T-helper 2 cell treated with Interferon-gamma antibody and Interleukin-4, amounts not matched to agents 5 μg/mL and 100 μg/mL, for 36 hours (primary cell): Measurements from ENCODE around the gene EFCAB8.
A peak's percentile ranks its signal among the peaks of the same experiment; 100 is the strongest.

Source experiments
- DNase-seq: peaks from one replicate; pipeline ENCODE4 v3.0.0; 2021; ENCODE audit warnings: low spot score
- H3K27ac Mint-ChIP-seq: one replicate; pipeline ENCODE4 v1.8.0; 2021; ENCODE audit warnings: mild to moderate bottlenecking, mixed read lengths
- H3K27me3 Mint-ChIP-seq: one replicate; pipeline ENCODE4 v1.8.0; 2021; ENCODE audit warnings: low read depth, mixed read lengths
- H3K36me3 Mint-ChIP-seq: one replicate; pipeline ENCODE4 v1.8.0; 2021; ENCODE audit warnings: low read depth, mixed read lengths
- H3K4me1 Mint-ChIP-seq: one replicate; pipeline ENCODE4 v1.8.0; 2021; ENCODE audit warnings: low read depth, mixed read lengths
- H3K4me3 Mint-ChIP-seq: one replicate; pipeline ENCODE4 v1.8.0; 2022; ENCODE audit warnings: mild to moderate bottlenecking, moderate library complexity, mixed read lengths
- H3K9me3 Mint-ChIP-seq: one replicate; pipeline ENCODE4 v1.8.0; 2021; ENCODE audit warnings: mixed read lengths

Gene EFCAB8

DNA sequence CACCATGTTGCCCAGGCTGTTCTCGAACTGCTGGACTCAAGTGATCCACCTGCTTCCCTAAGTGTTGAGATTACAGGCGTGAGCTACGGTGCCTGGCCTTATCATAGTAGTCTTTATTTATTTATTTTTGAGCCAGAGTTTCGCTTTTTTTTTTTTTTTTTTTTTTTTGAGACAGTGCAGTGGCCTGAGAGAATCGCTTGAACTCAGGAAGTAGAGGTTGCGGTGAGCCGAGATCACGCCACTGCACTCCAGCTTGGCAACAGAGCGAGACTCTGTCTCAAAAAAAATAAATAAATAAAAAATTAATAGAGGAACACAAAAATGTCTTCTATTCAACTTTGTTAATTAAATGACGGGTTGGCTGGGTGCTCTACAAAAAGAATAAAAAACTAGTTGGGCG, 26.1 kb upstream of the EFCAB8 start:
- Mint-ChIP-seq H3K27me3 (no peaks in the 10 kb centered on the region), H3K9me3 (no peaks in the 10 kb centered on the region), H3K27ac (peak overlapping the region; percentile 49), H3K4me3 (peak overlapping the region; percentile 61), H3K36me3 (peaks cover 66% of the 10 kb centered on the region), H3K4me1 (peaks cover 40% of the 10 kb centered on the region)
- DNase-seq: no peak

DNA sequence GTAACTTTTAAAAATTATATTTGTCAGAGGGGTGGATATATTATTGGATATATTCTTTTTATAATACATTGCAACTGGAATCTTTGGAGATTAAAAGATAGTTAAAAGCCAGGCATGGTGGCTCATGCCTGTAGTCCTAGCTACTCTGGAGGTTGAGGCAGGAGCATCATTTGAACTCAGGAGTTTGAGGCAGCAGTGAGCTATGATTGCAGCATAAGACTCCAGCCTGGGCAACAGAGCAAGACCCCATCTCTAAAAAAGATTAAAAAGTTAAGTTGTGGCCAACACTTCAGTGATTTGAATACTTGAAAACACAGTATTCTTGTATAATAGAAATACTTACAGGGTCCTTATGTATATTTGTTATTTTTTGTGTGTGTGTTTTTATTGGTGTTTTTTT, 23.8 kb upstream of the EFCAB8 start:
- no peaks in the 10 kb centered on the region for H3K9me3 Mint-ChIP-seq
- no peaks in the 10 kb centered on the region for H3K27me3 Mint-ChIP-seq
- no peak for DNase-seq
- H3K27ac Mint-ChIP-seq: no peak overlapping the region
- H3K36me3 Mint-ChIP-seq: peaks cover 64% of the 10 kb centered on the region
- peaks cover 34% of the 10 kb centered on the region for H3K4me1 Mint-ChIP-seq
- no peak overlapping the region for H3K4me3 Mint-ChIP-seq

DNA sequence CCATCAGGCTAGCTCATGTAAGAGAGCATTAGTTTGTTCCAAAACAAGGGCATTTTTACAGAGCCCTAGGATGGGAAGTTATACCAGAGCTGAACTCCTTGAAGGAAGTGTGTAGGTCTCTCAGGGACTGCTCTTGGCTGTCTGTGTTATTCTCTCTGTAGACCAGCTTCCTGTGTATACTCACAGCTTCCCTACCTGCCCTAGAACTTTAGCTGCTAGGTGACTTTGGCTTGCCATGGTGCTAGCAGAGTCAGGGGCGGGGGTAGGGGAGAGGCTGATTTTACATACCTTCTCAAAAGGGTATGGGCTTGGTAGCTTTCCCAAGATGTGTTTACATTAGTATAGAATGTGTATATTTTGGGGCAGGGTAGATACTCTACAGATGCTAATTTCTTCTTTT, 21.6 kb upstream of the EFCAB8 start:
- H3K9me3 Mint-ChIP-seq: no peaks in the 10 kb centered on the region
- DNase-seq: no peak
- H3K4me1 Mint-ChIP-seq: peaks cover 28% of the 10 kb centered on the region
- H3K27me3 Mint-ChIP-seq: no peaks in the 10 kb centered on the region
- no peak overlapping the region for H3K4me3 Mint-ChIP-seq
- no peak overlapping the region for H3K27ac Mint-ChIP-seq
- H3K36me3 Mint-ChIP-seq: peaks cover 64% of the 10 kb centered on the region

DNA sequence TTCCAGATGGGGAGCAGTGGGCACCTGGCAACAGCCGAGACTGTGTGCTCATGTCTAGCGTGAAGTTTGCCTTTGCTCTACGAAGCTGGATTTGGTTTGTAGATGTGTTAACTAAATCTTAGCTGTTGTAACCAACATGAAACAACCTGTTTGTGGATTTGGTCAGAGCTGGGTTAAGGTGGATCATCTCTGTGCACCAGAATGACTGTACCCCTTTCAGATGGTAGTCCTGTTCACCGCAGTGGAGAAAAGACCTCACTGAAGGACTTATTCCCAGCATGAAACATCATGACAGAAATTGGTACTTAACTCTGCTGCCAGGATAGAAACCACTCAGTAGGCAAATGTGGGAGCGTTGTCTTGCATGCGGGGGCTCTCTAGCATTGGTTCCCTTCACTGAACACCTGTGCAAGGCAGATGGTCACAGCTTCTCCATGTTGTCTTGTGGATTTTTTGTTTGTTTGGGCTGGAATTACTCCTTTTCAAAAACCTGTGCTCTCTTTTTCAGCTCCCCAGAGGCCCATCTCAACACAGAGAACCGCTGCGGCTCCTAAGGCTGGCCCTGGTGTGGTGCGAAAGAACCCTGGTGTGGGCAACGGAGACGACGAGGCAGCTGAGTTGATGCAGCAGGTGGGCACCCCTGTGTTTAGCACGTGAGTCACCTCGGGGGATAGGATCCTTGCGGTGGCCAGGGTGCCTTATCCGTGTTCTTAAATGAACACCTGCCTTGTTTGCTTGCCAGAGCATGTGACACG, 19.3 kb upstream of the EFCAB8 start:
- Mint-ChIP-seq H3K4me3 (no peak overlapping the region), H3K4me1 (peaks cover 19% of the 10 kb centered on the region), H3K27me3 (no peaks in the 10 kb centered on the region), H3K36me3 (peaks cover 60% of the 10 kb centered on the region), H3K27ac (no peak overlapping the region), H3K9me3 (no peaks in the 10 kb centered on the region)
- no peak for DNase-seq

DNA sequence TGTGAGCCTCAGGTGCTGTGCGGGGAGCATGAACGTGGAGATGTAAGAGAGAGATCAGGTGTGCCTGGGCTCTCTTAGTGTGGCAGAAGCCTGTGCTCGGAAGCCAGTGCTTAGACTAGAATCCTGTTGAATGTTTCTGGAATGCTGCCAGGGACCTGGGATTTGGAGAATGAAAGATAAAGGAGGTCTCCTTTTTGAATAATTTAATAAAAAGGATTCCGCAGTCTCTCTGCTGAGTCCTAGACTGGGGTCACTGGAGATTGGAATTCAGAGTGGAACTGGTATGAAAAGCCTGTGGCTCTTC, 18.8 kb upstream of the EFCAB8 start:
- peaks cover 19% of the 10 kb centered on the region for H3K4me1 Mint-ChIP-seq
- DNase-seq: no peak
- peaks cover 60% of the 10 kb centered on the region for H3K36me3 Mint-ChIP-seq

DNA sequence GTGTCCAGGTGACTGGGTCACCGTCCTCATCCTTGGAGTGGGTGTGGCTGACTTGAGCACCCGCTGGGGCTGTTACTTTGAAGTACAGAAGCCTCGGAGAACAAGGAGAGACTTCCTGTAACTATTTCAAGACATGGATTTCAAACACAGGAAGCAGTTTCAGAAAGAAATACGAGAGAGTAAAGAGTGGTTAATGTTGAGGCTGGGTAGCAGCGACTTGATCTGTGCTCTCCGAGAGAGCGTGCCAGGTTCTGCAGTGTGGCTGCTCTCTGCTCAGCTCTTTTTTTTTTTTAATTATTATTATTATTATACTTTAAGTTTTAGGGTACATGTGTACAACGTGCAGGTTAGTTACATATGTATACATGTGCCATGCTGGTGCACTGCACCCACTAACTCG, 17.5 kb upstream of the EFCAB8 start:
- Mint-ChIP-seq H3K4me1 (peaks cover 19% of the 10 kb centered on the region), H3K9me3 (no peaks in the 10 kb centered on the region), H3K27ac (peak overlapping the region; percentile 34), H3K27me3 (no peaks in the 10 kb centered on the region), H3K36me3 (peaks cover 62% of the 10 kb centered on the region), H3K4me3 (no peak overlapping the region)
- no peak for DNase-seq

More for the DNA sequence above, 18.8 kb upstream of the EFCAB8 start:
- no peak overlapping the region for H3K27ac Mint-ChIP-seq
- no peaks in the 10 kb centered on the region for H3K27me3 Mint-ChIP-seq
- no peaks in the 10 kb centered on the region for H3K9me3 Mint-ChIP-seq
- no peak overlapping the region for H3K4me3 Mint-ChIP-seq

DNA sequence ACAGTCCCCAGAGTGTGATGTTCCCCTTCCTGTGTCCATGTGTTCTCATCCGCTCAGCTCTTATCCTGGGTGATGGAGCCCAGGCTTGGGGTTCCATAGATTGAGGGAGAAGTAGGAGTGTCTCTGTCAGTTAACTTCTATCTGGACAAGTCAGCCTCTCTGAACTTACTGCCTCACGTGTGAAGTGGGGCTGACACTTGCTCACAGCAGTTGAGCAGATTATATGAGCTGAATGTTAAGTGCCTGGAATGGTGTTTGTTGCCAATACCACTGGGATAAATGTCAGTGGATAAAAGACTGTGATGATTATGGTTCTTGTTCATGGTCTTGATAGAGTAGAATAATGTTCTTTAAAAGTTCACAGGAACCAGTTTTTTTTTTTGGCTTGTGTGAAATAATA, 17.1 kb upstream of the EFCAB8 start:
- Mint-ChIP-seq H3K27me3 (no peaks in the 10 kb centered on the region), H3K27ac (no peak overlapping the region), H3K9me3 (no peaks in the 10 kb centered on the region), H3K36me3 (peaks cover 61% of the 10 kb centered on the region), H3K4me3 (no peak overlapping the region), H3K4me1 (peaks cover 18% of the 10 kb centered on the region)
- no peak for DNase-seq

DNA sequence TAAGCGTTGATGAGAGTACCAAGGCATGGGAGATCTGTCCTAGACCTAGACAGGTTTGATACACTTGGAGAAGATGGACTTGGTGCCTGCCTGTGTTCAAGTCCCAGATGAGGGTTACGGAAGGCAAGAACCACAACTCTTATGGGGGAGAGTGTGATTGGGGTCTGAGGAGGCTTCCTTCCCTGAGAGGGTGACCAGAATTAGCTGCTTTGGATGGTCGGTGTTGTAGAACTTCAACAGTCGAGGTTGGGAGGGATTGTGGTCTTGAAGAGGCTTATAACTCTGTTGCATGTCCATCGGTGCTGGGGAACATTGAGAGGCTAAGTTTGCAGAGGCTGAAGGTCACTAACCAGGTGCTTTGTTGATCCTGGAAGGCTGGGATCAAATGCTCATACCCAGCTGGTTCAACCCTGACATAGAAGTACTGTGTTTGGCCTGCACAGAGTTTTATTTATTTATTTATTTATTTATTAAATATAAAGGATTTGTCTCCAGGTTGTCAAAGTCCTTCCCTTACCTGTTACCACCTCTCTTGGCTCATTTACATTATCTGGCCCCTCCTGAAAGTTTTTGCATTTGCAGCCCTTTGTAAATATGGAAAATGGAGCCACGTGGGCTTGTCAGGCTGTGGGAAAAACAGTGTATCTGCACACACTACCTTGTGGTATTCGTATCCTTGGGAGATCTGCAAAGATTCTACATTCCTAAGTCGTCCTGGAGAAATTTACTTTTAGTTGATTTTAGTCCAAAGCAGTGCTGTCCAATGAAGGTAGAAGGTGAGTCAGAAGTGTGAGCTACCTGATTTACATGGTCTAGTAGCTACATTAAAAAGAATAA, 15.8 kb upstream of the EFCAB8 start:
- no peak for DNase-seq
- Mint-ChIP-seq H3K27ac (no peak overlapping the region), H3K27me3 (no peaks in the 10 kb centered on the region), H3K36me3 (peaks cover 66% of the 10 kb centered on the region), H3K4me3 (no peak overlapping the region), H3K9me3 (no peaks in the 10 kb centered on the region), H3K4me1 (peaks cover 13% of the 10 kb centered on the region)

DNA sequence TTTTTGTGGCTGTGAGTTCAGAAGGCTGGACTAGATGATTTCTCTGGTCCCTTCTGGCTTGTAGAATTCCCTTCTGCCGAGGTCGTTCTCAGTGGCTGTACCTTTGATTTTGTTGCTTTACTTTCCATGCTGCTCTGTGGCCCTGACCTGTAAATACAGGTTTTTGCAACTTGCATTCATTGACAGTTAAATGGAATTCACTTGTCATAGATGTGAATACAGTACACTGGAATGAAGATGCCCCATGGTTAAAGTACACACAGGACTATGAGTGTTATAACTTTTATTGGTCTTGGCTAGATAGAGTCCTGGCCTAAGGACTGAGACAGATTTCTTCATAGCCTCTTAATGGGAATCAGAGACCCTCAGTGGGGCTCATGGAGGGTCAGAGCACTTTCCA, 12.9 kb upstream of the EFCAB8 start:
- no peaks in the 10 kb centered on the region for H3K27me3 Mint-ChIP-seq
- H3K27ac Mint-ChIP-seq: no peak overlapping the region
- H3K4me3 Mint-ChIP-seq: no peak overlapping the region
- DNase-seq: no peak
- no peaks in the 10 kb centered on the region for H3K9me3 Mint-ChIP-seq
- peaks cover 55% of the 10 kb centered on the region for H3K36me3 Mint-ChIP-seq
- peaks cover 8% of the 10 kb centered on the region for H3K4me1 Mint-ChIP-seq

DNA sequence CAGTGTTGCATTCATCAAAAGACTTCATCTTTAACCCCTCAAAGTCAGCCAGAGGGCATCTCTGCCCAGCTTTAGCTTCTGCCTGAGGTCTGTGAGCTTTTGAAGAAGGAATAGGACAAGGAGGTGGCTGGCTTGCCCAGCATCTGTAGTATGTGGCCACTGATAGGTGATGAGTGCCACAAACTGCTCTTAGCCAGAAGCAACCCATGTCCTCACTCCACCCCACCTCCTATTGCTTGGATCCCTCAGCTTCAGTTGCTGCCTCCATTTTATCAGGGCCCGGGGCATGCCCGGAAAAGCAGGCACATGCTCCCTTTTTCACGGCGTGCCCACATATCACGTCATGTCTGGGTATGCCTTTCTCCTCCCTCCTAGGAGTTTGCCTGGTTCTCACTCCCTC, 11.9 kb upstream of the EFCAB8 start:
- no peak for DNase-seq
- no peaks in the 10 kb centered on the region for H3K27me3 Mint-ChIP-seq
- H3K4me1 Mint-ChIP-seq: peaks cover 2% of the 10 kb centered on the region
- H3K4me3 Mint-ChIP-seq: no peak overlapping the region
- H3K27ac Mint-ChIP-seq: no peak overlapping the region
- peaks cover 57% of the 10 kb centered on the region for H3K36me3 Mint-ChIP-seq
- no peaks in the 10 kb centered on the region for H3K9me3 Mint-ChIP-seq

DNA sequence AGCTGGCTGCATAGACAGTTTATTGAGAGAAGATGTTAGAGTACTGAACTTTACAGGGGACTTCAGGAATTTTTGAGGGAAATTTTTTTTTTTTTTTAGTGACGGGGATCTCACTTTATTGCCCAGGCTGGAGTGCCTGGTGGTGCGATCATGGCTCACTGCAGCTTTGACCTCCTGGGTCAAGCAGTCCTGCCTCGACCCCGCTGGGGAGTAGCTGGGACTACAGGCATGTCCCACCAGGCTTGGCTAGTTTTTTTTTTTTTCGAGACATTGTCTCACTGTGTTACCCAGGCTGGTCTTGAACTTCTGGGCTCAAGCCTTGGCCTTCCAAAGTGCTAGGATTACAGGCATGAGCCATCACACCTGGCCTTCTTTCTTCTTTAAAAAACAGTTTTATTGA, 10.8 kb upstream of the EFCAB8 start:
- Mint-ChIP-seq H3K36me3 (peaks cover 54% of the 10 kb centered on the region), H3K4me3 (no peak overlapping the region), H3K27ac (no peak overlapping the region), H3K9me3 (no peaks in the 10 kb centered on the region), H3K4me1 (peaks cover 2% of the 10 kb centered on the region), H3K27me3 (no peaks in the 10 kb centered on the region)
- no peak for DNase-seq

DNA sequence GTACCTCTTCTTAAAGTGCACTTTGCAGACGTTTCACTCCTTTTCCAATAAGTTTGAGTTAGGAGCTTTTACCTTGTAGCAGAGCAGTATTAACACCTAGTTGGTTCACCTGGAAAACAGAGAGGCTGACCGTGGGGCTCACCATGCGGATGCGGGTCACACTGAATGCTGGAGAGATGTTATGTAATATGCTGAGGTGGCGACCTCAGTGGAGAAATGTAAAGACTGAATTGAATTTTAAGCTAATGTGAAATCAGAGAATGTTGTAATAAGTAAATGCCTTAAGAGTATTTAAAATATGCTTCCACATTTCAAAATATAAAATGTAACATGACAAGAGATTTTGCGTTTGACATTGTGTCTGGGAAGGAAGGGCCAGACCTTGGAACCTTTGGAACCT, 9.9 kb upstream of the EFCAB8 start:
- Mint-ChIP-seq H3K27ac (no peak overlapping the region), H3K36me3 (peaks cover 59% of the 10 kb centered on the region), H3K27me3 (no peaks in the 10 kb centered on the region), H3K9me3 (no peaks in the 10 kb centered on the region), H3K4me3 (no peak overlapping the region), H3K4me1 (peaks cover 2% of the 10 kb centered on the region)
- no peak for DNase-seq

DNA sequence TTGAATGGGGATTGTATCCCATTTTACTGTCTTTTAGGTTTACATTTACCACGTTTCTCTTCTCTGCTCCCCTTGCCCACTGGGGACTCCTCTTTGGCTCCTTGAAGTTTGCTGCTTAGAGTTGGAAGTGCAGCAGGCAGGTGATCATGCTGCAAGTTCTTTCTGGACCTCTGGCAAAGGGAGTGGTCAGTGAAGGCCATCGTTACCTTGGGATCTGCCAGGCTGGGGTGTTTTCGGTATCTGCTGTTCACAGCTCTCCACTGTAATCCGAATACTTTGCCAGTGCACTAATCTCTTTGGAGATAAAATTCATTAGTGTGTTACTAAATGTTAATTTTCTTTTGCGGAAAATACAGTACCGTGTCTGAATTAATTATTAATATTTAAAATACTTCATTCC, 9.1 kb upstream of the EFCAB8 start:
- Mint-ChIP-seq H3K4me1 (no peaks in the 10 kb centered on the region), H3K36me3 (peaks cover 55% of the 10 kb centered on the region), H3K4me3 (no peak overlapping the region), H3K9me3 (no peaks in the 10 kb centered on the region), H3K27ac (no peak overlapping the region), H3K27me3 (no peaks in the 10 kb centered on the region)
- no peak for DNase-seq

DNA sequence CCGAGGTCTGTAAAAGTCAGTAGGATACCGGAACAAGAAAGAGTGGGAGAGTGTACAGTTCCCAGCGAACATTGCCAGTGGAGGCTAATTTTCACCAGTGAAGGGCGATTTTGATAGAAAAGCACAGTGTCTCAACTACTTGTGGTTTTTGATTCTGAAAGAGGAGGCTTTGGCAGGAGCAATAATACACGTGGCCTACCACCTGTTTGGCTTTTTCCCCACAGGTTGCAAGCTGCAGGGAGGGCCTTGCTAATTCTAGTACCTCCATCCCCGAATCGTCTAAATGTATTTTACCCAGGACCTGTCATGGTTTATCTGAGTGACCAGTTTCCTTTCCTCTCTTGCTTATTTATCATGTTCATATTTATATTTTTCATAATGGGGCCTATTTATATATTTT, 3.3 kb upstream of the EFCAB8 start:
- Mint-ChIP-seq H3K9me3 (no peaks in the 10 kb centered on the region), H3K27ac (peak overlapping the region; percentile 7), H3K36me3 (peaks cover 35% of the 10 kb centered on the region), H3K4me1 (peaks cover 19% of the 10 kb centered on the region), H3K27me3 (no peaks in the 10 kb centered on the region), H3K4me3 (no peak overlapping the region)
- DNase-seq: no peak
